ENCODE results near the gene DOCK4.
A peak's percentile ranks its signal among the peaks of the same experiment; 100 is the strongest.

Gene DOCK4

DNA sequence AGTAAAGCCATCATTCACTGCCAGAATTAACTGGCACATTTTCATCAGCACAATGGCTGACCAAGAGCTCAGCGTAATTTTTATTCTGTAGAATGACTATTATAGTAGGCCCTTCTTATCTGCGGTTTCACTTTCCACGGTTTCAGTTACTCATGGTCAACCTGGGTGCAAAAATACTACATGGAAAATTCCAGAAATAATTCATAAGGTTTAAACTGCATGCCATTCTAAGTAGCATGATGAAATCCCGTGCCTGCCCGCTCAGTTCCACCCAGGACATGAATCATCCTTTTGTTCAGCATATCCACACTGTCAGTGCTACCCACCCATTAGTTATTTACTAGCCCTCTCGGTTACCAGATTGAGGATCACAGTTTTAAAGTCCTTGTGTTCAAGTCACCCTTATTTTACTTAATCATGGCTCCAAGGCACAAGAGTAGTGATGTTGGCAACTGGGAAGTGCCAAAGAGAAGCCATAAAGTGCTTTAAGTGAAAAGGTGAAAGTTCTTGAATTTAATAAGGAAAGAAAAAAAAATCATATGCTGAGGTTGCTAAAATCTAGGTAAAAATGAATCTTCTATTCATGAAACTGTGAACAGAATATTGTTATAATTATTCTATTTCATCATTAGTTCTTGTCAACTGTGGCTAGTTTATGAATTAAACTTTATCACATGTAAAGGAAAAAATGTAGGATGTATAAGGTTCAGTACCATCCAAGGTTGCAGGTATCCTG lies 204.9 kb downstream of the DOCK4 start:
- DNase-seq = no peak

DNA sequence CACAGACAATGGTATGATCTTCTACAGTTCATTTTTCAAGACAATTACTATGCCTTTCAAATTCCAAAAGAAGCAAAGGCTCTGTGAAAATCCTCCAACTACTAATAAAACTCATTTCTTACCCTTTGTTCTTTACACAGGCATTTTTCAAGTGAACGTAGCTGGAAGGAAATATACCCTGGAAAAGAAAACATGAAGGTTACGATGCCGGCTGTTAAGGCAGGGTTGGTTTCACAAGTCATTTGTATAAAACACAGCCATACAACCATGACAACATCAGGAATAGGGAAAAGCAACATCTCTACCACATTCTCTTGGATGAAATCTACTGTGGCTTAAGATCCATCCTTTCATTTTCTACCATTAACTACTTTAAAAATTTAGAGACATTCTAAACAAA lies 207.9 kb downstream of the DOCK4 start:
- DNase-seq = no peak

DNA sequence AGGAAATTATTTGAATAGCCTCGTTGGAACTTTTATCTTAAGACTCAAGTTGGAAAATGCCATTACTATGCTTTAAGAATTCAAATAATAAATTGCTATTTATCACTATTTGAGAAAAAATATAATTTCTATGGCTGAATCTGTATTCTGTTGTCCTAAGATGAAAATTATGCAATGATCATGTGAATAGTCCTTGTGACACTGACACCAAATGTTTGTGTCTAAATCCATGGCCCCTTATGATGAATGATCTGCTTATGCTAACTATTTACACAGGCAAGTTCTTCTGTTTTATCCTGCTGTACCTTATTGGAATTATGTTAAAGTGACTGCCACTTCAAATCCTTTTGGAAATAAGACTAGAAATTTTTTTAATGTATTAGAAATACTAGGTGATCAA lies 208.7 kb downstream of the DOCK4 start:
- DNase-seq = no peak

DNA sequence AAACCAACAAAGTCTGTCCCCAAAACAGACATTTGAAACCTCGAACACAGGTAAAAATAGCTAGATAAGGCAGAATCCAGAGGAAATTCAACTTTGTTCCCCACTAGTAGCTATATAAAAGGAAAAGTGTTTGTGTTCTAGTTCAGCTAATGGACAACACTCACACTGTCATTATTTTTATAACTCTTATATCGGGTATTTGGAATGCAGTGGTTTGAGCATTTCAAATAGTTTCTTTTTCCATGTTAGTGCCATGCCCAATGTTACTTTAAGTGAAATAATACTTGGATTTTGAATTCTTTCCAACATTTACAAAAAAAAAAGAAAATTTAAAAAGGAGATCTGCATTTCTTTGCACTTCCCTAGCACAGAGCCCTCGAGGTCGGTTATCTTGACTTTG lies 213.6 kb downstream of the DOCK4 start:
- no peak for DNase-seq

DNA sequence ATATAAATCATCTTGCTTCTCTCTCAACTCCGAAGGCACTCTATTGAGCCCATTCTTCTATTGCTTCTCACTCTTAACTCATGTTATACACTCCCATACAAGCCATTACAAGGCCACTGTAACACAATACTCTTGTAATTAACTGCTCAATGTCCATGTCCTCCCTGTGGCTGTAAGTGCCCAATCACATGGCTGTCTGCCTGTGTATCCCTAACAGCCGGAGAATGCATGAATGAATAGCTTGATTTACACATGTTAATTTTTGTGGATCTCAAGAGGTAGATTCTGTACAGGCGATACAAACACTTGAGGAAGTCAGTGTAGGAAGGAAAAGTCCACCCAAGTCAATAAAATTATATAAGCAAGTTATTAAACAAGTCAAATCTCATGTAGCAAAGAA lies 215.6 kb downstream of the DOCK4 start:
- no peak for DNase-seq

DNA sequence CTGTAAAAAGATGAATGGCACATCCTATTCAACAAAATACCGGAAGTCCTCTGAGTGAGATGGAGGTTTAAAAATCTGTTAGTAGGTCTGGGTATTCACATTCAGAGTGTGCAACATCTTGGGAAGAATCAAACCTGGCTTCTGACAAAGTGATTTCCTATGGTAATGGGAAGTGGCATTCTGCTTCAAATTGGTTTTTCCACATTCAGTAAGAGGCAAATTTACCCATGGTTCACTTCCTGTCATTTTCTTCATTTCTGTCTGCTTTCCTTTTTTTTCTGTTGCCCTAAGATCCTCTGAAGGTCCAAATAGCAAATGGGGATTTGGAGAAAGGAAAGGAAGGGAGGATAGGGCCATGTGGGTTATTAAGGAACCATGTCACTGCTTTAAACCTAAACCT lies 218.3 kb downstream of the DOCK4 start:
- no peak for DNase-seq

DNA sequence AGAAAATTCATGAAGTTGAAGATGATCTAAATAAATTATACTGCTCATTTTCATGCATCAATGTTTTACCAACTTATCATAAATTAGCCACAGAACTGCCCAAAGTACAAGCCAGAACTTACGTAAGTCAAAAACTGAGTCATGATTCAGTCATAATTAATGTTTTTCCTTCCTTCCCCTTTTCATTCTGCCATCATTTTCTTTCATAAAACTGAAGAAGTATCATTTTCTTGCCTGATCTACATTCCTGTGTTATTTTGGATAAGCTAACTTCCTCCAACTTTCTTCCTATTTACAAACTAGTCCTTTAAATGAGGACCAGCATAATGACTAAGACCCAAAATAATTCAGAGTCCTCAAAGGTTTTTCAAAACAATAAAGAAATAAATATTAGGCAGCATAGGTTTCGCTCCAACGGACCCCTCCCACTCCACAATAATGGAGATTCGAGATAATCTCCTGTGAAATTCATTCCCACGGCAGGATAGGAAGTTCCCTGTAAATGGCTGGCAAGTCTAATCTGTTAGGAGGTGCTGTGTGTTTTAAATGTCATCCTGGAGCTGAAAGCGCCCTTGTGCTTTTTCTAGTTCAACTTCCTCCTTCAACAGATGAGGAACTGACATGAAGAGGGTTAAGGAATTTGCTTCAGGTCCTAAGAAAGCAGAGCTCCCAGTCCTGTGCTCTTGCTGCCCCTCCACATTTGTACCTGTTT lies 218.9 kb downstream of the DOCK4 start:
- DNase-seq = no peak

DNA sequence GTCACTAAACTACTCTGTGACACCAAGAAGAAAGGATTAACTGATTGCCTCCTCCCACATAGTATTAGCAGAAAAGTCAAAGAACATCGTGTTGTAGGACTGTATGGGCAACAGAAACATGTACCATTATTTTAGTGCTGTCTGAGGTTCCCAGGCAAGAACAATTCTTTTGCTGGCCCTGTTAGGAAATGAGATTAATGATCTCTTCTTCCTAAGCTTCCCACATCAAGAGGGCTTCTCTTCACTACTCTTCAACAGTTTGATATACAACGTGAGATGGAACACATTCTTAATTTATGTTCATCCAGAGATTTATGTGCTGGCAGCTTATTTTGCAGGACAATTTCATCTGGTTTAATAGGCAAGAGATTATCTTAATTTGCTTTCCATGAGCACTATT lies 219.6 kb downstream of the DOCK4 start:
- no peak for DNase-seq

DNA sequence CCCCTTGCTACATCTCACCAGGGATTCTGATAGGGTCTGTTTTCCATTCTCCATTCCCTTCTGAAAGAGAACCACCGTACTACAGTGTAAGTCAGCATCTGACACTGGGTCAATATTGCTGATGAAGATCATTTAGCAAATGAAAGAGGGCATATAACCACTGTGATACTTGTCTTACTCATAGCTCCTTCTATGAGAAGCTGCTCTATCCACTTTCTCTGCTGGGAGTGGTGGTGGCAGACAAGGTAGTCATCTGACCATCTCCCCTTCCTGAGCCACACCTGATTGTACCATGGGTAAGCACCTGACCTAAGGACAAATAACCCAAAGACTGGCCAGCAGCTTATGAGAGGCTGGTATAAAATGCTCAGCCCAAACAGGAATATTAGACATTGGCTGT lies 220.4 kb downstream of the DOCK4 start:
- DNase-seq = no peak

DNA sequence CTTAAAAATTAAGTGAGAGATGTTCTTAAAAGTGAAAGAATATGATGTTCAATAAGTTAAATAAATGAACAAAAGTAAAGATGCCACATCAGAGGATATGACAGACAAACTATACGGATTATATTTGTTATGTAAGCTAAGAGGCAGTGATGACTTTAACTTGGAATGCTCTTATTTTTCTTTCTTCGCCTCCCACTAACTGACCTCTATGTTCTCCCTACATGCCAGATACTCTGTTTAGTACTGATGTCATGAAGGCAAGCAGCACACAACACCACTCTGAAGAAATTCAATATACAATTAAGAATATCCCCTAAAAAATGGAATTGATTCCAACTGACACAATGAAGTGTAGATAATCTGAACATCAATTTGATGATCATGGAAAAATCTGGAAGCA lies 223.4 kb downstream of the DOCK4 start:
- no peak for DNase-seq

DNA sequence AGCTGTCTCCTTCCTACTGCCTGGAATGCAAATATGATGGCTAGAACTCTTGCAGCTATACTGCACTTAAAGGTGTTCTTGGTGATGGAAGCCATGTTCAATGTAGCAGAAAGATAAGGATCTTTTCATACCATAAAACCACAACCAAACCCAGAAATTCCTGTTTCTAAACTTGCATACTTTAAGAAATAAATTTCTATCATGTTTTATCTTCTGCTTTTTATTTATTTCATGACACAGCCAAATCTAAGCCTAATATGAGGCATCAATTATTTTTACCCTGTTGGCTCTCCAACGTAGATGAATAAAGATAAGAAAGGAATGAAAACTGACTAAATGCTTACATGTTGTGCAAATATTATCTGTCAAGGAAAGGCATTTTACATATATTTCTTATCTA lies 224.1 kb downstream of the DOCK4 start:
- DNase-seq = no peak

DNA sequence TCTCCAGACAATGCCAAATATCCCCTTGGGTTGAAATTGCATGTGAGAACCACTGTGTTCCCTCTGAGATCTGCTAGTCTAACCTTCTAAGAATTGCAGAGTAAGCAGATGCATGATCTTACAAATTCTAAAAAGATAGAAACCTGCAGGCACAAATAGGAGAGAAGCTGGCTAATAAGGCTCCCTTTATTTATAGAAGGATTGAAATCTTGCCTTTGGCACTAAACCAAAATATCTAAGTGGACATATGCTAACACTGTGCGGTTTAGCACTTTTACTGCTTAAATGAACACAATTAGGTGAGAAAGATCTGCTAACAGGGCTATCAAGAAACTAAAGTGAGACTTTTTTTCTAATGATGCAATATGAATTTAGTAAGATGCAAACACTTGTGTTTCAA lies 225.5 kb downstream of the DOCK4 start:
- DNase-seq = peak; percentile 15

DNA sequence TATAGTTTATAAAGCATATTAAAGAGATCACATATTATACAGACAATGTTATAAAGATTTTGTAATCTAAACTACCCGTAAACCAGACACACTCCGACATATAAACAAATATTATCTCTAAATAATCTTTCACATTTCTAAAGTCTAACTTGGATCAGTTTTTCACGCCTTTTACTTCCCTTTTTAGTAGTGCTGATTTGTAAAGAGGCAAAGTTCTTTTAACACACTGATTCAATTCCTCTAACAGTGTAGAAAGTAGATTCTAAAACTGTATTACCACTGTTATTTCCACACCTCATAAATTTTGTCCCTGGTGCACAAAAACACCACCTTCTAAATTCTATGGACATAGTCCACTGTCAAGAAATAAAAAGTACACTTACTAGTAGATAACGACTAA lies 230.9 kb downstream of the DOCK4 start:
- DNase-seq = no peak

DNA sequence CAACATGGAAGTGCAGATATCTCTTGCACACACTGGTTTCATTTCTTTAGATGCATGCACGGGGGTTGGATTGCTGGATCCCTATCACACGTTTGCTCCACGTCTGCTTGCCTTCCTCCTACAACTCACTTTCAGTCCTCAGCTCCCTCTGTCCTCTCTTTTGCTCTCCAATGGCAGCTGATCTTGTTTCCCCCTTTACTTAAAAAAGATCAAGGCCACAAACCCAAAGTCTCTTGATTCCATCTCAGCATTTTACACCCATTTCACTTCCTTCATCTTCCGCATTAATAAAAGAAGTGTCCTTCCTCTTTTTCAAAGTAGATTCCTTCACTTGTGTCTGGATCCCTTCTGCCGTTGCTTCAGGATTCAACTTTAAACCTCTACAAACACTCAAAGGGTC lies 245.2 kb downstream of the DOCK4 start:
- DNase-seq = no peak

DNA sequence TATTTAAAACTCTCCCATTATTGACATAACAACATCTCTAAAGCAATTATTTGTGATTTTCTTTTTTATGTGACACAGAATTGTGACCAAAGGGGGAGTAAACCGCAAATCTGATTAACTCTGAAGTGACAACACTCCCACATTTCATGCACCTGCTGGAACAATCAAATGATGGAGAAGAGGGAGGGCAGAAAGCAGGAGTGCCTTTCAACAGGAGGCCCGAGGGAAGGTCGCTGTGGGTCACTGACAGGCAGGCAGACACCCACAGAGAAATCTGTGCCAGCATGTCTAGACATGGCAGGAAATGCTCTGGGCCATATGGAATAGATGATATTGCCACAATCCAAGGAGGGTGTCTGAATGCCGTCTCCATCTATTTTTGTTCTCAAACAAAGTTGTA lies 247.3 kb downstream of the DOCK4 start:
- DNase-seq = no peak

DNA sequence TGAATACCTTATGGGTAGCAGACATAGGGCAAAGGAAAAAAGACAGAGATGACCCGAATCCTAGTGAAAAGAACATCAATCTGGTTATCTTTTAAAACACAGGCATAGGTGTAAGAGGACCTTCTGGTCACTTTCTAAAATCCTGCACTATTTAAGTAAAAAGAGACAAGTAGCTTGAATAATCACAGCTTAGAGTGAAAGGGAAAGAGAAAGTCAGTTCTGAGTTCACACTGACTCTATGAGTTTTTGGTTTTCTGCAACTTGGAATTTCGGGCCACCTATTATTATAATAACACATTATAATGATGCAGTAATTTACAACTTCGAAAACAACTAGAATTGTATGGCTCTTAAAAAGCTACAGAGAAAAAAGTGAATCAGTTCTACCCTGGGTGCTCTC lies 247.8 kb downstream of the DOCK4 start:
- DNase-seq = no peak

DNA sequence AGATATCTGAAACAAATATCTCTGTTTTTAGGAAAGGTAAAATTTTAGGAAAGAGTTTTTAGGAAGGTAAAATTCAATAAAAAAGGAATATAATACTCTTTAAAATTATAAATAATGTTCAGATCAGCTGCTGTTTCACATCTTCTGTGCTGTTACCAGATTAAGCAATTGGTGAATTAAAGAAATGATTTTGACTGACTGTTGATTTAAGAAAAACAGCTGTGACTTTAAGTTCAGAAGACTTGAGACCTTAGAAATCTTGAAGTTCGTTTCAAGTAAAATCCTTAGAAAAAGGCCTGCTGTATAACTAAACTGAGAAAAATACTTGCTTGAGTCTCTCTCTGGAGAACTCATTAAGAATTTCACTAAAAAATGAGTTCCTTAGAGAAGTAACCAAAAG lies 250.6 kb downstream of the DOCK4 start:
- no peak for DNase-seq

DNA sequence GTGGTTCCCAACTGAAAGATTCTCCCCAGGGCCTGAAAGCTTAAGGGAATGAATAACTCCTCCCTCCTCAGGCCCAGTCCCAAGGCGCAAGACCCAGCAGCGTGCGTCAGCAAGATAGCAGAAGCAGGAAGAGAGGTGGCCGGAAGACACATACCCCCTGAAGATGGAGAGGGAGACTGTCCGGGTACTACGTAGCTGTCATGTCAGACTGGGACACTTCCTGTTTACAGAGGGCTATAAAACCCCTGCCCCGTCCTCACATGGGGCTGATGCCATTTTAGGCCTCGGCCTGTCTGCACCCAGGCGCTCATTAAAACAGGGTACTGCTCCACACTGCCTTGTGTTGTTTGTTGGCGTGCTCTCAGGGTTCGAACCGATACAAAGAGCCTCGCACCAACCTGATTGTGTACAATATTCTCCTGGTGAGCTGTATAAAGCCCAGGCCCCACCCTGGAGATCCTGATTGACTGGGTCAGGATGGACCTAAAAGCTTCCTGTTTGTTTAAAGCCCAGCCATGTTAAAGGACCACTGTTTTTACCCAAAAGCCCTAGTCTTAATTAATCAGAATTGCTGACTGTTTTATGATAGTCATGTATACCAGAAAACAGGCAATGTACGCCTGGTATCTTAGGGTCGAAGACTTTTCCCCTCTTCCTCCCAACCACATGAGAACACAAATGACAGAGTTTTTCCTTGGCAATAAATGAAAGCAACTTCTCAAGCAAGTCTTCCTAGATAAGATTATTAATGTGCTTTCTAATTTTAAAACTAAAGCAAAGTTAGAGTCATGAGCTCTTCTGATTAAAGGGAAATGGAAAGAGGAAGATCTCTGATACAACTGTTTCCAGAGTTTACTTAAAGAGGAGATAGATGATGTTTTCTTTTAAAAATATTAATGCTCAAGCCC lies 251.5 kb downstream of the DOCK4 start:
- no peak for DNase-seq

DNA sequence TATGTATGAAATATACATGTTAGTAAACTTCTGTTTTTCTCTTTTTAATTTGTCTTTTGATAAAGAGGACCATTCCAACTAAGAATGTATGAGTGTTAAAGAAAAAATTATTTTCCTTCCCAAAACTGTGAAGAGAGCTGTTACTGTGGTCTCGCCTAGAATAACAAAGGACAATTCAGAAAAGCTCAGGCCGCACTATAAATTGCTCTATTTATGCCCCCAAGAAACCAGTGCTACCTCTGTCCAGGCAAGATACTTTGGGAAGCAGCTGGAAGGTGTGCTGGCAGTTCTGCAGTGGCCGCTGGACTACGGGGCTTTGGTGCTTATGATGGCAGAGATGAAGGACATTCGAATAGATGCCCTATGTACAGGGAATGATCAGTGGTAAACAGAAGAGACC lies 252.1 kb downstream of the DOCK4 start:
- DNase-seq = no peak

DNA sequence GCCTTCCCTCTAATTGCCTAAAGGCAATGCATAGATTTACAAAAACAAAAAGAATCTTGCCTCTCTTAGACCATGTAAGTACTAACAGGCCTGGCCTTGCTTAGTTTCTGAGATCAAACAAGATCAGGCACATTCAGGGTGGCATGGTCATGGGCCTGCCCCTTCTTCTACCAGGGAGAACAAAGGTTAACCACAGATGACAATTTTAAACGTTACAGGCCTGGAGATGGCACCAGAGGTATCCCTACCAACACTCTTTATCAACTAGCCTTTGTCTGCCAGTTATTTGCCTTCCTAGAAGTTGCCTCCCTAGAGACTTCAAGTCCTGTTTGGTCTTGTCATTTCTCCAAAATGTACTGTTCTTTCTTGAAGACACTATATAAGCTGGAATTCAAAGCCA lies 252.6 kb downstream of the DOCK4 start:
- peak; percentile 9 for DNase-seq

DNA sequence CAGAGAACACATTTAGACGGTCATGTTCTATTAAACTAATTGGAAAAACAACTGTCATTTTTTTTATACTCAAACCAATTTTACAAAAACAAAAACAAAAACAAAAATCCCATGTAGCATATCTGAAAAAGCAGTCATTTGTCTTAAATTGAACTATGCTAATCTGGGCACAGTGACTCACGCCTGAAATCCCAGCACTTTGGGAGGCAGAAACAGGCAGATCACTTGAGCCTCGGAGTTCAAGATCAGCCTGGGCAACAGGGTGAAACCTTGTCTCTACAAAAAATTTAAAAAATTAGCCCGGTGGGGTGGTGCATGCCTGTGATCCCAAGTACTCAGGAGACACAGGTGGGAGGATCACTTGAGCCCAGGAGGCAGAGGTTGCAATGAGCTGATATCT lies 253.4 kb downstream of the DOCK4 start:
- DNase-seq = no peak

DNA sequence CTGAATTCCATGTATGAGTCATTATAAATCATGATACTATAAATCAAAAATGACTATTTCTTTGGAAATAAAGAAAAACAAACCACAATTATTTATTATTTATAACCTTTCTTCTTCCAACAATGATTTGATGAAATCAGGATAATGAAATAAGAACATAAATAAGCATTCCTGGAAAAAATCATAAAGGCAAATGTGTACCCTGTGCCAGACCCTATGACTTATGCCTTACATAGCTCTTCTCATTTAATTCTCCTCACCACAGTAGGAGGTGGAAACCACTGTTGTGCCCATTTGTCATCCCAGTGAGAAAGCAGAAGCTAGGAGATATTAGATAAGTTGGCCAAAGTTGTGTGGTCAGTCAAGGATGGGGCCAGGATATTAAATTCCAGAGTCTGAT lies 255.1 kb downstream of the DOCK4 start:
- no peak for DNase-seq

DNA sequence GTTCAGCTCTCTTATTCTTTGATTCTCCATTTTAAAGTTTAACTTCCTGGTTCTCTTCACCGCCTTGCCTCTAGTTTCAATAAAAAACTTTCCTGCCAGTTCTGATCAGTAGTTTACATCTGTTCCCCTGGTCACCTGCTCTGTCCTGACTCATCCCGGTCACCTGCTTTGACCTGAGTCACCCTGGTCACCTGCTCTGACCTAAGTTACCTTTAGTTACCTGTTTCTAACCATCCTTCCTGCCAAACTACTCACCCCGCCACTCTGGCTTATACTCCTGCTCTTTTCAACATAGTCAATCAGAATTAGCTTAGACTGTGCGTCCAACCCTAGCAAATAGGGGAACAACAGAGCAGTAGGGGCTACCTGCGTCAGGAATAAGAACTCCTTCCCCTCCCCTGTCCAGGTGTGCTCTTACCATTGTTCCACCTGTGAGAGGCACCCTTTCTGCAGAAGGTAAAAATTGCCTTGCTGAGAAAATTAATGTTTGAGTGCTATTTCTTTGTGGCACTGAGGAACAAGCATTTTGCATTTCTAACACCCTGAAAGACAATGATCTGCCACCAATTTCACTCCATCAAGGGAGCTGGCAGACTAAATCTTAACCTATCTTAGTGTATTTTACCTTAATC lies 263.6 kb downstream of the DOCK4 start:
- DNase-seq = no peak

All from RPMI8226 (cell line).